ENCODE results near the gene TRAPPC1.
"Not testable (repeated sequence)": the region's sequence is repeated elsewhere in the genome, so short reads cannot be mapped to it uniquely, and the experiment has no call there.

The TRAPPC1 gene

GRCh38 chr17:7969433-7969832, 37.7 kb upstream of the TRAPPC1 start:
- TF ChIP-seq, protein P1, sequence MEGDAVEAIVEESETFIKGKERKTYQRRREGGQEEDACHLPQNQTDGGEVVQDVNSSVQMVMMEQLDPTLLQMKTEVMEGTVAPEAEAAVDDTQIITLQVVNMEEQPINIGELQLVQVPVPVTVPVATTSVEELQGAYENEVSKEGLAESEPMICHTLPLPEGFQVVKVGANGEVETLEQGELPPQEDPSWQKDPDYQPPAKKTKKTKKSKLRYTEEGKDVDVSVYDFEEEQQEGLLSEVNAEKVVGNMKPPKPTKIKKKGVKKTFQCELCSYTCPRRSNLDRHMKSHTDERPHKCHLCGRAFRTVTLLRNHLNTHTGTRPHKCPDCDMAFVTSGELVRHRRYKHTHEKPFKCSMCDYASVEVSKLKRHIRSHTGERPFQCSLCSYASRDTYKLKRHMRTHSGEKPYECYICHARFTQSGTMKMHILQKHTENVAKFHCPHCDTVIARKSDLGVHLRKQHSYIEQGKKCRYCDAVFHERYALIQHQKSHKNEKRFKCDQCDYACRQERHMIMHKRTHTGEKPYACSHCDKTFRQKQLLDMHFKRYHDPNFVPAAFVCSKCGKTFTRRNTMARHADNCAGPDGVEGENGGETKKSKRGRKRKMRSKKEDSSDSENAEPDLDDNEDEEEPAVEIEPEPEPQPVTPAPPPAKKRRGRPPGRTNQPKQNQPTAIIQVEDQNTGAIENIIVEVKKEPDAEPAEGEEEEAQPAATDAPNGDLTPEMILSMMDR (IDR thresholded peaks at IDR 0.05; ENCODE audit: borderline replicate concordance, insufficient read depth, low read depth, low read length): no peak
- H3K4me3 ChIP-seq (ENCODE audit: low read depth, low read length): no peak overlapping the region

GRCh38 chr17:7967751-7968150, 36.0 kb upstream of the TRAPPC1 start:
- TF ChIP-seq, protein P1 (IDR thresholded peaks at IDR 0.05; ENCODE audit: borderline replicate concordance, insufficient read depth, low read depth, low read length): no peak
- H3K4me3 ChIP-seq (ENCODE audit: low read depth, low read length): no peak overlapping the region

- H3K4me3 ChIP-seq (ENCODE audit: low read depth, low read length): no peak overlapping the region
- TF ChIP-seq, protein P1 (IDR thresholded peaks at IDR 0.05; ENCODE audit: borderline replicate concordance, insufficient read depth, low read depth, low read length): no peak
Observed at GRCh38 chr17:7961421-7961820, 29.7 kb upstream of the TRAPPC1 start.

GRCh38 chr17:7959503-7960253, 27.9 kb upstream of the TRAPPC1 start:
- TF ChIP-seq, protein P1 (IDR thresholded peaks at IDR 0.05; ENCODE audit: borderline replicate concordance, insufficient read depth, low read depth, low read length): no peak
- H3K4me3 ChIP-seq (ENCODE audit: low read depth, low read length): no peak overlapping the region

DNA sequence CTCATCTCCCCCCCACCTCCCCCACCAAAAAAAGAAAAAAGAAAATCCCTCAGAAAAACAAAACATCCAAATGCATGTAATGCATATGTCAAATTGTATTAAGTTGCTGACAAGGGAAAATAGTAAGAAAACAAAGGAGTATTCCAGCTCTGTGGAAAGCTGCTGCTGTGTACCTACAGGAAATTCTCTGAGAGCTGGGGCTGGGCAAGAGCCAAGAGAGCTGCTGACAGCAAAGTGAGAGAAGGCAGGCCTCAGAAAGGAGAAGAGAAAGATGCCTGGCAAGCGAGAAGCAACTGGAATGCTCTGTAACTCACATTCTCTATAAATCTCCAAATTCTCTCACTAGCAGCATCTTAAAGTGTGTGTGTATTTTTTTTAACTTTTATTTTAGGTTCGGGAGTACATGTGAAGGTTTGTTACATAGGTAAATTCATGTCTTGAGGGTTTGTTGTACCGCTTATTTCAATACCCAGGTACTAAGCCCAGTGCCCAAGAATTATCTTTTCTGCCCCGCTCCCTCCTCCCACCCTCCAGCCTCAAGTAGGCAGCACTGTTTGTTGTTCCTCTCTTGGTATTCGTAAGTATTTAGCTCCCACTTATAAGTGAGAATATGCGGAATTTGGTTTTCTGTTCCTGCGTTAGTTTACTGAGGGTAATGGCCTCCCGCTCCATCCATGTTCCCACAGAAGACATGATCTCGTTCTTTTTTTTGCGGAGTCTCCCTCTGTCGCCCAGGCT, 24.7 kb upstream of the TRAPPC1 start:
- H3K4me3 ChIP-seq (ENCODE audit: low read depth, low read length): no peak overlapping the region
- TF ChIP-seq, protein P1 (IDR thresholded peaks at IDR 0.05; ENCODE audit: borderline replicate concordance, insufficient read depth, low read depth, low read length): no peak

DNA sequence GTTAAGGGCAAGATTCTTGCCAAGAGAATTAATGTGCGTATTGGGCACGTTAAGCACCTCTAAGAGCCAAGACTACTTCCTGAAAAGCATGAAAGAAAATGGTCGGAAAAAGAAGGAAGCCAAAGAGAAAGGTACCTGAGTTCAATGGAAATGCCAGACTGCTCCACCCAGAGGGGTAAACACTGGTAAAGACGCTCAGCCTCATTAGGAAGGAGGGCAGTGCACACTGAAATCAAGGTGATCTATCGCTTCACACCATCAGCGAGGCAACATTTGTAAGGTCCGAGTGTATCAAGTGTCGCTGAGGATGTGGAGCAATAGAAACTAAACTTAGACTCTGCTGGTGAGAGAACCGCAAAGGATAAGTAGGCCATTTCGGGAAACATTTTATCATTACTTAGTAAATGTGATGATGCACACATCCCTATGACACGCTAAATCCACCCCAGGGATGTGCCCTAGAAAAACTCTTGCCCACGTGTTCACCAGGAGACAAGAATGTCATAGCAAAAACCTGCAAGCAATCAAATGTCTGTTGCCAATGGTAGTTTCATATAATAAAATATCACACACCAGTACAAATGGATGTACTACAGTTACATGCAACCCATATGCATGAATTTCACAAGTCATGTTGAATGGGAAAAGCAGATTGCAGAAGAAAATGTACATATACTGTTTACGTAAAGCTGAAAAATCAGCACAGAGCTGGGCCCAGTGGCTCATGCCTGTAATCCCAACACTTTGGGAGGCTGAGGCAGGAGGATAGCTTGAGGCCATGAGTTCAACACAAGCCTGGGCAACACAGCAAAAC, 23.9 kb upstream of the TRAPPC1 start:
- TF ChIP-seq, protein P1 (IDR thresholded peaks at IDR 0.05; ENCODE audit: borderline replicate concordance, insufficient read depth, low read depth, low read length): no peak
- no peak overlapping the region for H3K4me3 ChIP-seq (ENCODE audit: low read depth, low read length)

- not testable (repeated sequence) for H3K4me3 ChIP-seq (ENCODE audit: low read depth, low read length)
Observed at GRCh38 chr17:7953266-7953665, 21.5 kb upstream of the TRAPPC1 start.

All from GM12875 (cell line).